ENCODE measurements around the gene TNFRSF12A. TPM values are rescaled to one million over a fixed set of nuclear protein-coding genes. Genes with fewer than 3 reads are reported as not detected.
A peak's percentile ranks its signal among the peaks of the same experiment; 100 is the strongest.

TNFRSF12A gene
- total and polyA plus RNA-seq, 2 donors (not counting 1 experiment from before 2014, with no cell fraction given), result 80.7 to 196 TPM

DNA sequence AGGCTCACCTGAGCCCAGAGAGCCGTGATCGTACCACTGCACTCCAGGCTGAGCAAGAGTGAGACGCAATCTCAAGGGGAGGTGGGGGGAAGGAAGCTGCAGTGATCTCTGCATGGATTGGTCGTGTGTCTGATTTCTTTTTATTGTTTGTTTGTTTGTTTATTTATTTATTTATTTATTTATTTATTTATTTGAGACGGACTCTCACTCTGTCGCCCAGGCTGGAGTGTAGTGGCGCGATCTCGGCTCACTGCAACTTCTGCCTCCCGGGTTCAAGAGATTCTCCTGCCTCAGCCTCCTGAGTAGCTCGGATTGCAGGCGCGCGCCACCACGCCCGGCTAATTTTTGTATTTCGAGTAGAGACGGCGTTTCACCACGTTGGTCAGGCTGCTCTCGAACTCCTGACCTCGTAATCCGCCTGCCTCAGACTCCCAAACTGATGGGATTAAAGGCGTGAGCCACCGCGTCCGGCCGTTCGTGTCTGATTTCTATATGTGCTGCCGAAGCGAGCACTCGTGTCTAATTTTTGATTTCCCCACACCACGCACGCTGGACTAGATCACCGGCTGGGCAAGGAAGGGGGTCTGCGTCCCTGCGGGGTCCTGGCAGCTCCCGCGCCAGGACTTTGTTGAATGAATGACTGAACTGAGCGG lies 448 bp upstream of the TNFRSF12A start:
- Histone ChIP-seq H3K27me3 (ENCODE audit: control insufficient read depth, insufficient read depth, low read length) (no peaks in the 10 kb centered on the region), H3K4me1 (ENCODE audit: control insufficient read depth, extremely low read depth, insufficient read depth, low read length) (peaks cover 7% of the 10 kb centered on the region), H3K36me3 (ENCODE audit: control insufficient read depth, insufficient read depth, low read length) (peaks cover 11% of the 10 kb centered on the region), H3K4me3 (replicated peaks in 1 of 4; ENCODE audit: control extremely low read depth in 1 of 4, insufficient read depth in 1 of 4, low read depth in 3 of 4, low read length in 4 of 4) (peak overlapping the region; percentile 37 to 96 (median 50)), H3K9me3 (ENCODE audit: control insufficient read depth, insufficient read depth, low read depth, low read length) (no peaks in the 10 kb centered on the region), H3K79me2 (ENCODE audit: control insufficient read depth, insufficient read depth, low read length) (peaks cover 2% of the 10 kb centered on the region), H3K4me2 (ENCODE audit: extremely low read depth, insufficient read depth, low read length) (peak overlapping the region; percentile 79), H2AFZ (ENCODE audit: low read length) (peak overlapping the region; percentile 52), H3K27ac (ENCODE audit: insufficient read depth, low read length) (peak overlapping the region; percentile 99), H4K20me1 (ENCODE audit: control insufficient read depth, extremely low read depth, insufficient read depth, low read length) (no peaks in the 10 kb centered on the region), H3K9ac (ENCODE audit: insufficient read depth, low read length) (no peak overlapping the region)
- TF ChIP-seq EZH2 (IDR thresholded peaks at IDR 0.05; ENCODE audit: low read length, missing control alignments), result no peak
- TF ChIP-seq, protein P1, sequence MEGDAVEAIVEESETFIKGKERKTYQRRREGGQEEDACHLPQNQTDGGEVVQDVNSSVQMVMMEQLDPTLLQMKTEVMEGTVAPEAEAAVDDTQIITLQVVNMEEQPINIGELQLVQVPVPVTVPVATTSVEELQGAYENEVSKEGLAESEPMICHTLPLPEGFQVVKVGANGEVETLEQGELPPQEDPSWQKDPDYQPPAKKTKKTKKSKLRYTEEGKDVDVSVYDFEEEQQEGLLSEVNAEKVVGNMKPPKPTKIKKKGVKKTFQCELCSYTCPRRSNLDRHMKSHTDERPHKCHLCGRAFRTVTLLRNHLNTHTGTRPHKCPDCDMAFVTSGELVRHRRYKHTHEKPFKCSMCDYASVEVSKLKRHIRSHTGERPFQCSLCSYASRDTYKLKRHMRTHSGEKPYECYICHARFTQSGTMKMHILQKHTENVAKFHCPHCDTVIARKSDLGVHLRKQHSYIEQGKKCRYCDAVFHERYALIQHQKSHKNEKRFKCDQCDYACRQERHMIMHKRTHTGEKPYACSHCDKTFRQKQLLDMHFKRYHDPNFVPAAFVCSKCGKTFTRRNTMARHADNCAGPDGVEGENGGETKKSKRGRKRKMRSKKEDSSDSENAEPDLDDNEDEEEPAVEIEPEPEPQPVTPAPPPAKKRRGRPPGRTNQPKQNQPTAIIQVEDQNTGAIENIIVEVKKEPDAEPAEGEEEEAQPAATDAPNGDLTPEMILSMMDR (conservative IDR thresholded peaks at IDR 0.05 in 1 of 2, IDR thresholded peaks at IDR 0.05 in 1 of 2; ENCODE audit: low read depth in 1 of 2, low read length in 2 of 2), result no peak
- no peak for DNase-seq (ENCODE audit: low read depth in 2 of 2)

DNA sequence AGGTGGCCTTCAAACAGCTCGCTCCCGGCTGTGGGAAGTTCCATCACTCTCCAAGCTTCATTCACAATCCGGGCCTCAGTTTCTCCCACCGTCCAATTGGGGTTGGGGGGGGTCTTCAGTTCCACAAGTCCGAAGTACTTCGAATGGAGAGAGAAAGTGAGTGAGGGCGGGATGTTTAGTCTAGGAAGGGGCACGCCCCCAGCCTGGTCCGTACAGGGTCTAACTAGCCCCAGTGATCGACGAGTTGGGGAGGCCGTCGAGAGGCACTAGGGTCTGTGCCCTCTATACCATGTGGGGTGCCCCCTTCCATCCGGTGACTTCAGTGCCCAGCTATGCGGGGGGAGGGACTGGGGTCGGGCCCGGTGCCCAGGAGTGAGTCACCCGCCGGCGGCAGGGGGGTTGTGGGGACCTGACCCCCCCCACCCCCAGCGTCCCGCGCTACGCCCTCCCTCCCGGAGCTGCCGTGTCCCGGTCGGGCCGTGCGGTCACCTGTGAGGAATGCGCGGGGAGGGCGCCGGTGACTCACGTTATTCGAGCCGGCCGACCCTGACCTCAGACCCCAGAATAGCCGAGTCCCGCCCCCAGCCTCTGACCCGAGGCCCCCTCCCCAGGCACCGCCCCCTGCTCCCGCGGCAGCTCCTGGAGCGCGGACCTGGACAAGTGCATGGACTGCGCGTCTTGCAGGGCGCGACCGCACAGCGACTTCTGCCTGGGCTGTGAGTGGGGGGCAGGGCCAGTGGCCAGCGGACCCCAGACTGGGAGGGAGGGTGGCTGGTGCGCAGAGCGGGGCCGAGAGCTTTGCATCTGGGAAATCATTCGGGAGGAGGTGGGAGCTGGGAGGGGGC lies 658 bp downstream of the TNFRSF12A start:
- peaks cover 2% of the 10 kb centered on the region for H3K79me2 ChIP-seq (ENCODE audit: control insufficient read depth, insufficient read depth, low read length)
- H3K4me3 ChIP-seq (replicated peaks in 1 of 4; ENCODE audit: control extremely low read depth in 1 of 4, insufficient read depth in 1 of 4, low read depth in 3 of 4, low read length in 4 of 4), result peak overlapping the region; percentile 82 to 100 (median 96)
- peaks cover 13% of the 10 kb centered on the region for H3K36me3 ChIP-seq (ENCODE audit: control insufficient read depth, insufficient read depth, low read length)
- no peaks in the 10 kb centered on the region for H3K9me3 ChIP-seq (ENCODE audit: control insufficient read depth, insufficient read depth, low read depth, low read length)
- H2AFZ ChIP-seq (ENCODE audit: low read length), result no peak overlapping the region
- H3K27ac ChIP-seq (ENCODE audit: insufficient read depth, low read length), result peak overlapping the region; percentile 99
- H3K9ac ChIP-seq (ENCODE audit: insufficient read depth, low read length), result peak overlapping the region; percentile 99
- H3K4me1 ChIP-seq (ENCODE audit: control insufficient read depth, extremely low read depth, insufficient read depth, low read length), result peaks cover 7% of the 10 kb centered on the region
- no peaks in the 10 kb centered on the region for H4K20me1 ChIP-seq (ENCODE audit: control insufficient read depth, extremely low read depth, insufficient read depth, low read length)
- H3K27me3 ChIP-seq (ENCODE audit: control insufficient read depth, insufficient read depth, low read length), result no peaks in the 10 kb centered on the region
- H3K4me2 ChIP-seq (ENCODE audit: extremely low read depth, insufficient read depth, low read length), result peak overlapping the region; percentile 86
- peak; percentile 85 to 91 for DNase-seq (ENCODE audit: low read depth in 2 of 2)
- TF ChIP-seq EZH2 (IDR thresholded peaks at IDR 0.05; ENCODE audit: low read length, missing control alignments), result no peak
- TF ChIP-seq, protein P1 (conservative IDR thresholded peaks at IDR 0.05 in 1 of 2, IDR thresholded peaks at IDR 0.05 in 1 of 2; ENCODE audit: low read depth in 1 of 2, low read length in 2 of 2), result no peak

DNA sequence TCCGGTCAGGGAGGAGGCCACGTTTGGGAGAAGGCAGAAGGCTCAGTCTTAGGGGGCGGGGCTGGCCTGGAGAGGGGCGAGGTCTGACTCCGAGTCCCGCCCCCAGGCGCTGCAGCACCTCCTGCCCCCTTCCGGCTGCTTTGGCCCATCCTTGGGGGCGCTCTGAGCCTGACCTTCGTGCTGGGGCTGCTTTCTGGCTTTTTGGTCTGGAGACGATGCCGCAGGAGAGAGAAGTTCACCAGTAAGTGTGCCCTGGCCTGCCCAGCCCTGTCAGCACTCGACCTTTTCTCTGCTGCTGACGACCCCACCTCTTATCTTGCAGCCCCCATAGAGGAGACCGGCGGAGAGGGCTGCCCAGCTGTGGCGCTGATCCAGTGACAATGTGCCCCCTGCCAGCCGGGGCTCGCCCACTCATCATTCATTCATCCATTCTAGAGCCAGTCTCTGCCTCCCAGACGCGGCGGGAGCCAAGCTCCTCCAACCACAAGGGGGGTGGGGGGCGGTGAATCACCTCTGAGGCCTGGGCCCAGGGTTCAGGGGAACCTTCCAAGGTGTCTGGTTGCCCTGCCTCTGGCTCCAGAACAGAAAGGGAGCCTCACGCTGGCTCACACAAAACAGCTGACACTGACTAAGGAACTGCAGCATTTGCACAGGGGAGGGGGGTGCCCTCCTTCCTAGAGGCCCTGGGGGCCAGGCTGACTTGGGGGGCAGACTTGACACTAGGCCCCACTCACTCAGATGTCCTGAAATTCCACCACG lies 1.5 kb downstream of the TNFRSF12A start:
- peaks cover 2% of the 10 kb centered on the region for H3K79me2 ChIP-seq (ENCODE audit: control insufficient read depth, insufficient read depth, low read length)
- DNase-seq (ENCODE audit: low read depth in 2 of 2), result peak; percentile 88 to 96
- H3K4me1 ChIP-seq (ENCODE audit: control insufficient read depth, extremely low read depth, insufficient read depth, low read length), result peaks cover 7% of the 10 kb centered on the region
- H4K20me1 ChIP-seq (ENCODE audit: control insufficient read depth, extremely low read depth, insufficient read depth, low read length), result no peaks in the 10 kb centered on the region
- no peak overlapping the region for H2AFZ ChIP-seq (ENCODE audit: low read length)
- TF ChIP-seq EZH2 (IDR thresholded peaks at IDR 0.05; ENCODE audit: low read length, missing control alignments), result no peak
- TF ChIP-seq, protein P1 (conservative IDR thresholded peaks at IDR 0.05 in 1 of 2, IDR thresholded peaks at IDR 0.05 in 1 of 2; ENCODE audit: low read depth in 1 of 2, low read length in 2 of 2), result peak; percentile 26 to 39
- no peaks in the 10 kb centered on the region for H3K9me3 ChIP-seq (ENCODE audit: control insufficient read depth, insufficient read depth, low read depth, low read length)
- H3K9ac ChIP-seq (ENCODE audit: insufficient read depth, low read length), result peak overlapping the region; percentile 99
- no peaks in the 10 kb centered on the region for H3K27me3 ChIP-seq (ENCODE audit: control insufficient read depth, insufficient read depth, low read length)
- H3K4me3 ChIP-seq (replicated peaks in 1 of 4; ENCODE audit: control extremely low read depth in 1 of 4, insufficient read depth in 1 of 4, low read depth in 3 of 4, low read length in 4 of 4), result peak overlapping the region; percentile 54 to 100 (median 96)
- peak overlapping the region; percentile 99 for H3K27ac ChIP-seq (ENCODE audit: insufficient read depth, low read length)
- peaks cover 19% of the 10 kb centered on the region for H3K36me3 ChIP-seq (ENCODE audit: control insufficient read depth, insufficient read depth, low read length)
- H3K4me2 ChIP-seq (ENCODE audit: extremely low read depth, insufficient read depth, low read length), result peak overlapping the region; percentile 86
